ENCODE measurements around the gene ATXN1L. TPM values are rescaled to one million over a fixed set of nuclear protein-coding genes. Genes with fewer than 3 reads are reported as not detected.
A peak's percentile ranks its signal among the peaks of the same experiment; 100 is the strongest.

The ATXN1L gene
- total RNA-seq, 4 donors from 2014 or later, result 30.4 to 56.5 (median 40.9) TPM

DNA sequence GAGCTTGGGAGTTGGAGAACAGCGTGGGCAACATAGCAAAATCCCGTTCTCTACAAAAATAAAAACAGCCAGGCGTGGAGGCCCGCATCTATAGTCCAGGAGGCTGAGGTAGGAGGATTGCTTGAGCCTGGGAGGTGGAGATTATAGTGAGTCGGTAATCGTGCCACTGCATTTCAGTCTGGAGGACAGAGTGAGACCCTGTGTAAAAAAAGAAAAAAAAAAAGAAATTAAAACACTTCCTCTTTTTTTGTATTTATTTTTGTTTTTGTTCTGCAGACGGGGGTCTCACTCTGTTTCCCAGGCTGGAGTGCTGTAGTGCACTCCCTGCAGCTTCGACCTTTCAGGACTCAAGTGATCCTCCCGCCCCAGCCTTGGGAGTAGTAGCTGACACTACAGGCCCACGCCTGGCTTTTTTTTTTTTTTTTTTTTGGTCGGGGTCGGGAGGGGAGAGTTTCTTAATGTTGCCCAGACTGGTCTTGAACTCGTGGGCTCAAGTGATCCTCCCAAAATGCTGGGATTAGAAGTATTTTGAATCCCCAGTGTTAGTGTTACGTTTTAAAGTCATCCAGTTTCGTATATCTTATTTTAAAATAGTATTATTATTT lies 51.1 kb downstream of the ATXN1L start:
- 33 to 40% methylated on average over 13 to 15 of the region's 15 CpGs for WGBS, 2 donors (ENCODE audit: low coverage in 1 of 2)
- Histone ChIP-seq H3K4me3 (peak overlapping the region; percentile 96 to 97), H3K9me3 (no peaks in the 10 kb centered on the region), H3K4me1 (peaks cover 0 to 67% (median 21%) of the 10 kb centered on the region in 3 donors), H3K27me3 (no peaks in the 10 kb centered on the region), H3K27ac (peak overlapping the region in 3 of 4 donors; percentile 14 to 98 (median 96)), H3K36me3 (no peaks in the 10 kb centered on the region)
- ATAC-seq, result no peak
- TF ChIP-seq CTCF (IDR thresholded peaks at IDR 0.05) (no peak), POLR2AphosphoS5 (IDR thresholded peaks at IDR 0.05) (no peak), EP300 (IDR thresholded peaks at IDR 0.05) (no peak), POLR2A (IDR thresholded peaks at IDR 0.05) (no peak)

- H3K27ac ChIP-seq, result peak overlapping the region in 2 of 4 donors; percentile 45 to 46
- H3K4me3 ChIP-seq, result no peak overlapping the region
- ATAC-seq, result no peak
- 94 to 100% methylated on average over 2 to 4 of the region's 4 CpGs for WGBS, 2 donors (ENCODE audit: low coverage in 1 of 2)
- TF ChIP-seq CTCF (IDR thresholded peaks at IDR 0.05) (no peak), POLR2A (IDR thresholded peaks at IDR 0.05) (no peak), POLR2AphosphoS5 (IDR thresholded peaks at IDR 0.05) (no peak), EP300 (IDR thresholded peaks at IDR 0.05) (no peak)
- H3K4me1 ChIP-seq, result peaks cover 0 to 74% (median 21%) of the 10 kb centered on the region in 3 donors
- no peaks in the 10 kb centered on the region for H3K27me3 ChIP-seq
- H3K9me3 ChIP-seq, result no peaks in the 10 kb centered on the region
- H3K36me3 ChIP-seq, result no peaks in the 10 kb centered on the region
Observed at GRCh38 chr16:71899171-71899570, 53.4 kb downstream of the ATXN1L start.

GRCh38 chr16:71902656-71903365 lies 57.0 kb downstream of the ATXN1L start:
- Histone ChIP-seq H3K9me3 (no peaks in the 10 kb centered on the region), H3K4me3 (no peak overlapping the region), H3K27ac (no peak overlapping the region), H3K4me1 (peaks cover 0 to 76% (median 10%) of the 10 kb centered on the region in 3 donors), H3K27me3 (no peaks in the 10 kb centered on the region), H3K36me3 (no peaks in the 10 kb centered on the region)
- ATAC-seq, result no peak
- WGBS, 2 donors (ENCODE audit: low coverage in 1 of 2), result 79 to 80% methylated on average over 5 of the region's 5 CpGs
- TF ChIP-seq POLR2AphosphoS5 (IDR thresholded peaks at IDR 0.05) (no peak), CTCF (IDR thresholded peaks at IDR 0.05) (no peak), POLR2A (IDR thresholded peaks at IDR 0.05) (no peak), EP300 (IDR thresholded peaks at IDR 0.05) (no peak)

DNA sequence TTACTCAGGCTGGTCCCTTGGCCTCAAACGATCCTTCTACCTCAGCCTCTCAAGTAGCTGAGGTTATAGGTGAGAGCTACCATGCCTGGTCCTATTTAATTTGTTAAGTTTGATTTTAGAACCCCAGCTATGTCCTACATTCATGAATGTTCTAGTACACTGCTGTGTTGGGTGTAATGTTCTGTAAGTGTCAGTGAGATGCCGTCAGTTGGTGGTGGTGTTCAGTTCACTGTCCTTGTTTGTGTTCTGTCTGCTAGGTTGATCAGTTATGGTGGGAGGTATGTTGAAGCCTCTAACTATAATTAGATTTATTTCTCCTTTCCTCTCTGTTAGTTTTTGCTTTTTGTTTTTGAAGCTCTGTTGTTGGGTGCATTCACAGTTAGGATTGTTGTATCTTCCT lies 57.8 kb downstream of the ATXN1L start:
- Histone ChIP-seq H3K9me3 (no peaks in the 10 kb centered on the region), H3K36me3 (no peaks in the 10 kb centered on the region), H3K27me3 (no peaks in the 10 kb centered on the region), H3K27ac (peak overlapping the region in 1 of 4 donors; percentile 17), H3K4me3 (no peak overlapping the region), H3K4me1 (peaks cover 0 to 76% (median 10%) of the 10 kb centered on the region in 3 donors)
- TF ChIP-seq CTCF (IDR thresholded peaks at IDR 0.05) (no peak), EP300 (IDR thresholded peaks at IDR 0.05) (no peak), POLR2A (IDR thresholded peaks at IDR 0.05) (no peak), POLR2AphosphoS5 (IDR thresholded peaks at IDR 0.05) (no peak)
- no peak for ATAC-seq
- 57 to 80% methylated on average over 2 of the region's 2 CpGs for WGBS, 2 donors (ENCODE audit: low coverage in 1 of 2)

Data from gastroesophageal sphincter (tissue), 4 donors.